DND-41 (cell line): ENCODE measurements around the gene UGT2B11.
"Not testable (repeated sequence)": the region's sequence is repeated elsewhere in the genome, so short reads cannot be mapped to it uniquely, and the experiment has no call there.

Source experiments
- CTCF ChIP-seq: IDR thresholded peaks from 2 replicates; pipeline ENCODE4 v1.5.1; 2012; ENCODE audit warnings: borderline replicate concordance, low read length, moderate library complexity, mild to moderate bottlenecking; ENCODE audit not compliant: poor library complexity, severe bottlenecking; ENCODE audit errors: extremely low read depth
- EZH2 ChIP-seq: IDR thresholded peaks from 3 replicates; pipeline ENCODE4 v1.6.1; 2012; ENCODE audit warnings: borderline replicate concordance, low read depth, mild to moderate bottlenecking, moderate library complexity, low read length, inconsistent platforms; ENCODE audit not compliant: severe bottlenecking

- not testable (repeated sequence) for TF ChIP-seq CTCF, EZH2
Observed at GRCh38 chr4:69240787-69241186, 26.2 kb upstream of the UGT2B11 start.
